ENCODE data around the gene HEYL. TPM values are rescaled to one million over a fixed set of nuclear protein-coding genes. Genes with fewer than 3 reads are reported as not detected.

HEYL gene
- total and polyA plus RNA-seq, 2 of the 8 experiments (the other 6 are each of a cell fraction or from before 2014, with no cell fraction given): 1.8 to 3.1 TPM

- no peak for TF ChIP-seq CREB1 (IDR thresholded peaks at IDR 0.05)
- no peak for TF ChIP-seq BACH1 (IDR thresholded peaks at IDR 0.05; ENCODE audit: low read length)
- no peak for TF ChIP-seq MAX (IDR thresholded peaks at IDR 0.05)
- no peak for TF ChIP-seq SUZ12 (IDR thresholded peaks at IDR 0.05; ENCODE audit: low read length)
- TF ChIP-seq TEAD4 (IDR thresholded peaks at IDR 0.05; ENCODE audit: low read depth, low read length): no peak
- no peak for TF ChIP-seq RBBP5 (IDR thresholded peaks at IDR 0.05; ENCODE audit: borderline replicate concordance, low read depth, low read length)
- no peak for TF ChIP-seq JUND (IDR thresholded peaks at IDR 0.05; ENCODE audit: low read length)
Measured at GRCh38 chr1:39623053-39623452, 16.4 kb downstream of the HEYL start (continued).
